ENCODE data around the gene POU2F1. TPM values are rescaled to one million over a fixed set of nuclear protein-coding genes. Genes with fewer than 3 reads are reported as not detected.

The POU2F1 gene
- total and polyA plus RNA-seq, 4 experiments from 2014 or later: 5.7 to 22.9 (median 14.4) TPM

- Mint-ChIP-seq H3K27me3 (no peaks in the 10 kb centered on the region), H3K4me1 (peaks cover 0 to 6% (median 5%) of the 10 kb centered on the region in 4 donors), H3K36me3 (peaks cover 41 to 46% of the 10 kb centered on the region in 2 donors), H3K27ac (peak overlapping the region in 2 of 7 donors; percentile 0 to 70), H3K4me3 (no peak overlapping the region), H3K9me3 (peaks cover 0 to 1% (median 0%) of the 10 kb centered on the region in 8 donors)
- Histone ChIP-seq H3K27me3 (ENCODE audit: insufficient read depth, low read length) (no peaks in the 10 kb centered on the region), H3K4me1 (ENCODE audit: insufficient read depth, low read length) (no peaks in the 10 kb centered on the region), H3K27ac (ENCODE audit: low read depth, low read length) (no peak overlapping the region), H3K36me3 (ENCODE audit: insufficient read depth, low read length) (peaks cover 8% of the 10 kb centered on the region), H3K4me3 (ENCODE audit: low read length in 2 of 2) (no peak overlapping the region), H3K9me3 (ENCODE audit: control insufficient read depth in 1 of 2, low read length in 2 of 2) (no peaks in the 10 kb centered on the region)
- intact Hi-C loops (cut with micrococcal nuclease): loop anchor here (10.0 kb wide), 1 partner anchor 344 kb away; no protein-coding TSS in a partner anchor
- ChIA-PET POLR2A (ENCODE audit: partially characterized antibody) (no interaction called here), CTCF (ENCODE audit: partially characterized antibody) (interaction anchor here (0.8 to 3.1 kb wide), 6 partner anchors 29 to 131 kb away, joined by 3 to 15 read pairs (median 3); no protein-coding TSS in a partner anchor)
- DNase-seq: no peak
Observed at GRCh38 chr1:167409183-167409582, 188.5 kb downstream of the POU2F1 start.

- POLR2A ChIA-PET (ENCODE audit: partially characterized antibody): interaction anchor here (0.6 to 1.4 kb wide), 2 partner anchors 12 to 76 kb away, joined by 3 read pairs; no protein-coding TSS in a partner anchor
- H3K36me3 ChIP-seq (ENCODE audit: insufficient read depth, low read length): peaks cover 6% of the 10 kb centered on the region
- no peaks in the 10 kb centered on the region for H3K9me3 ChIP-seq (ENCODE audit: control insufficient read depth in 1 of 2, low read length in 2 of 2)
- CTCF ChIA-PET (ENCODE audit: partially characterized antibody): interaction anchor here (0.8 to 4.4 kb wide), 6 partner anchors 10 to 142 kb away, joined by 3 to 26 read pairs (median 4); no protein-coding TSS in a partner anchor
- Mint-ChIP-seq H3K27me3 (no peaks in the 10 kb centered on the region), H3K9me3 (peaks cover 0 to 1% (median 0%) of the 10 kb centered on the region in 8 donors), H3K4me1 (peaks cover 4 to 9% (median 7%) of the 10 kb centered on the region in 4 donors), H3K27ac (peak overlapping the region in 2 of 7 donors; percentile 33 to 38), H3K36me3 (peaks cover 39 to 54% of the 10 kb centered on the region in 2 donors), H3K4me3 (peak overlapping the region in 2 of 8 donors; percentile 18 to 57)
- no peaks in the 10 kb centered on the region for H3K4me1 ChIP-seq (ENCODE audit: insufficient read depth, low read length)
- H3K4me3 ChIP-seq (ENCODE audit: low read length in 2 of 2): no peak overlapping the region
- DNase-seq: no peak
- intact Hi-C loops (cut with micrococcal nuclease): no loop called here
- H3K27ac ChIP-seq (ENCODE audit: low read depth, low read length): no peak overlapping the region
- no peaks in the 10 kb centered on the region for H3K27me3 ChIP-seq (ENCODE audit: insufficient read depth, low read length)
Observed at GRCh38 chr1:167412072-167412471, 191.4 kb downstream of the POU2F1 start.

GRCh38 chr1:167412920-167413319 is 192.2 kb downstream of the POU2F1 start:
- ChIA-PET POLR2A (ENCODE audit: partially characterized antibody) (no interaction called here), CTCF (ENCODE audit: partially characterized antibody) (interaction anchor here (1.0 to 4.4 kb wide), 2 partner anchors 11 to 127 kb away, joined by 3 to 26 read pairs; no protein-coding TSS in a partner anchor)
- H3K9me3 Mint-ChIP-seq: peaks cover 0 to 1% (median 0%) of the 10 kb centered on the region in 8 donors
- Histone ChIP-seq H3K27me3 (ENCODE audit: insufficient read depth, low read length) (no peaks in the 10 kb centered on the region), H3K4me1 (ENCODE audit: insufficient read depth, low read length) (no peaks in the 10 kb centered on the region), H3K36me3 (ENCODE audit: insufficient read depth, low read length) (peaks cover 6% of the 10 kb centered on the region), H3K27ac (ENCODE audit: low read depth, low read length) (no peak overlapping the region), H3K4me3 (ENCODE audit: low read length in 2 of 2) (no peak overlapping the region), H3K9me3 (ENCODE audit: control insufficient read depth in 1 of 2, low read length in 2 of 2) (no peaks in the 10 kb centered on the region)
- H3K27ac Mint-ChIP-seq: peak overlapping the region in 1 of 7 donors; percentile 6
- peaks cover 4 to 11% (median 8%) of the 10 kb centered on the region in 4 donors for H3K4me1 Mint-ChIP-seq
- intact Hi-C loops (cut with micrococcal nuclease): no loop called here
- peaks cover 41 to 54% of the 10 kb centered on the region in 2 donors for H3K36me3 Mint-ChIP-seq
- H3K4me3 Mint-ChIP-seq: no peak overlapping the region
- DNase-seq: no peak
- no peaks in the 10 kb centered on the region for H3K27me3 Mint-ChIP-seq

- Mint-ChIP-seq H3K4me3 (no peak overlapping the region), H3K4me1 (peaks cover 4 to 11% (median 8%) of the 10 kb centered on the region in 4 donors), H3K27me3 (no peaks in the 10 kb centered on the region), H3K9me3 (peaks cover 0 to 1% (median 0%) of the 10 kb centered on the region in 8 donors), H3K36me3 (peaks cover 41 to 56% of the 10 kb centered on the region in 2 donors), H3K27ac (no peak overlapping the region)
- no peaks in the 10 kb centered on the region for H3K27me3 ChIP-seq (ENCODE audit: insufficient read depth, low read length)
- DNase-seq: no peak
- H3K4me1 ChIP-seq (ENCODE audit: insufficient read depth, low read length): no peaks in the 10 kb centered on the region
- CTCF ChIA-PET (ENCODE audit: partially characterized antibody): interaction anchor here (1.0 to 4.4 kb wide), 3 partner anchors 11 to 126 kb away, joined by 3 to 26 read pairs (median 3); no protein-coding TSS in a partner anchor
- H3K36me3 ChIP-seq (ENCODE audit: insufficient read depth, low read length): peaks cover 6% of the 10 kb centered on the region
- no peaks in the 10 kb centered on the region for H3K9me3 ChIP-seq (ENCODE audit: control insufficient read depth in 1 of 2, low read length in 2 of 2)
- POLR2A ChIA-PET (ENCODE audit: partially characterized antibody): no interaction called here
- no peak overlapping the region for H3K27ac ChIP-seq (ENCODE audit: low read depth, low read length)
- intact Hi-C loops (cut with micrococcal nuclease): no loop called here
- no peak overlapping the region for H3K4me3 ChIP-seq (ENCODE audit: low read length in 2 of 2)
Observed at GRCh38 chr1:167413328-167413727, 192.6 kb downstream of the POU2F1 start.

- no peak overlapping the region for H3K27ac ChIP-seq (ENCODE audit: low read depth, low read length)
- Mint-ChIP-seq H3K9me3 (peaks cover 0 to 1% (median 0%) of the 10 kb centered on the region in 8 donors), H3K4me1 (peaks cover 4 to 11% (median 6%) of the 10 kb centered on the region in 4 donors), H3K36me3 (peaks cover 31 to 46% of the 10 kb centered on the region in 2 donors), H3K27ac (peak overlapping the region in 1 of 7 donors; percentile 42), H3K27me3 (no peaks in the 10 kb centered on the region), H3K4me3 (no peak overlapping the region)
- intact Hi-C loops (cut with micrococcal nuclease): no loop called here
- peaks cover 6% of the 10 kb centered on the region for H3K36me3 ChIP-seq (ENCODE audit: insufficient read depth, low read length)
- no peak for DNase-seq
- H3K27me3 ChIP-seq (ENCODE audit: insufficient read depth, low read length): no peaks in the 10 kb centered on the region
- H3K9me3 ChIP-seq (ENCODE audit: control insufficient read depth in 1 of 2, low read length in 2 of 2): no peaks in the 10 kb centered on the region
- H3K4me3 ChIP-seq (ENCODE audit: low read length in 2 of 2): no peak overlapping the region
- no peaks in the 10 kb centered on the region for H3K4me1 ChIP-seq (ENCODE audit: insufficient read depth, low read length)
- CTCF ChIA-PET (ENCODE audit: partially characterized antibody): interaction anchor here (1.2 to 1.5 kb wide), 2 partner anchors 15 to 18 kb away, joined by 4 read pairs; no protein-coding TSS in a partner anchor
- POLR2A ChIA-PET (ENCODE audit: partially characterized antibody): interaction anchor here (1.0 kb wide), 1 partner anchor 31 kb away, joined by 3 read pairs; no protein-coding TSS in a partner anchor
Observed at GRCh38 chr1:167416506-167416905, 195.8 kb downstream of the POU2F1 start.

- no peak overlapping the region for H3K4me3 ChIP-seq (ENCODE audit: low read length in 2 of 2)
- CTCF ChIA-PET (ENCODE audit: partially characterized antibody): interaction anchor here (0.8 to 1.2 kb wide), 3 partner anchors 23 to 122 kb away, joined by 3 to 4 read pairs (median 3); no protein-coding TSS in a partner anchor
- Mint-ChIP-seq H3K4me3 (no peak overlapping the region), H3K36me3 (peaks cover 17 to 29% of the 10 kb centered on the region in 2 donors), H3K27me3 (no peaks in the 10 kb centered on the region), H3K27ac (no peak overlapping the region), H3K9me3 (no peaks in the 10 kb centered on the region), H3K4me1 (peaks cover 0 to 11% (median 2%) of the 10 kb centered on the region in 4 donors)
- no peaks in the 10 kb centered on the region for H3K4me1 ChIP-seq (ENCODE audit: insufficient read depth, low read length)
- intact Hi-C loops (cut with micrococcal nuclease): loop anchor here (2.0 kb wide), 1 partner anchor 24 kb away; no protein-coding TSS in a partner anchor
- H3K9me3 ChIP-seq (ENCODE audit: control insufficient read depth in 1 of 2, low read length in 2 of 2): no peaks in the 10 kb centered on the region
- H3K27me3 ChIP-seq (ENCODE audit: insufficient read depth, low read length): no peaks in the 10 kb centered on the region
- no peaks in the 10 kb centered on the region for H3K36me3 ChIP-seq (ENCODE audit: insufficient read depth, low read length)
- POLR2A ChIA-PET (ENCODE audit: partially characterized antibody): interaction anchor here (1.1 kb wide), 1 partner anchor 100 kb away, joined by 3 read pairs; the partner anchor contains the start of gene CD247
- no peak overlapping the region for H3K27ac ChIP-seq (ENCODE audit: low read depth, low read length)
- no peak for DNase-seq
Observed at GRCh38 chr1:167418391-167418790, 197.7 kb downstream of the POU2F1 start.

GRCh38 chr1:167419245-167419644 is 198.6 kb downstream of the POU2F1 start:
- Histone ChIP-seq H3K27me3 (ENCODE audit: insufficient read depth, low read length) (no peaks in the 10 kb centered on the region), H3K4me3 (ENCODE audit: low read length in 2 of 2) (no peak overlapping the region), H3K4me1 (ENCODE audit: insufficient read depth, low read length) (no peaks in the 10 kb centered on the region), H3K9me3 (ENCODE audit: control insufficient read depth in 1 of 2, low read length in 2 of 2) (no peaks in the 10 kb centered on the region), H3K27ac (ENCODE audit: low read depth, low read length) (no peak overlapping the region), H3K36me3 (ENCODE audit: insufficient read depth, low read length) (no peaks in the 10 kb centered on the region)
- peaks cover 0 to 11% (median 2%) of the 10 kb centered on the region in 4 donors for H3K4me1 Mint-ChIP-seq
- peaks cover 17 to 26% of the 10 kb centered on the region in 2 donors for H3K36me3 Mint-ChIP-seq
- H3K4me3 Mint-ChIP-seq: no peak overlapping the region
- POLR2A ChIA-PET (ENCODE audit: partially characterized antibody): no interaction called here
- no peak for DNase-seq
- no peak overlapping the region for H3K27ac Mint-ChIP-seq
- intact Hi-C loops (cut with micrococcal nuclease): loop anchor here (2.0 kb wide), 1 partner anchor 24 kb away; no protein-coding TSS in a partner anchor
- CTCF ChIA-PET (ENCODE audit: partially characterized antibody): interaction anchor here (0.7 to 1.1 kb wide), 2 partner anchors 20 to 115 kb away, joined by 3 read pairs; no protein-coding TSS in a partner anchor
- no peaks in the 10 kb centered on the region for H3K27me3 Mint-ChIP-seq
- H3K9me3 Mint-ChIP-seq: no peaks in the 10 kb centered on the region

All from CD4-positive, alpha-beta memory T cell (primary cell).